Body of pancreas (tissue), 4 donors: ENCODE data around the gene RHCE.

Experiments
- CTCF ChIP-seq, 7 experiments: fragments of 450-650 bp in 4 of 7; fragments of 200-600 bp in 3 of 7; sonication (generic) in 3 of 7; IDR thresholded peaks; one replicate each; pipeline ENCODE4 v1.5.1; 2016 to 2019; ENCODE audit warnings: antibody characterized with exemption in 7 of 7
- POLR2A ChIP-seq, 3 donors: fragments of 450-650 bp; IDR thresholded peaks; one replicate each; pipeline ENCODE4 v1.6.1; 2016; ENCODE audit warnings: antibody characterized with exemption in 3 of 3, mild to moderate bottlenecking in 2 of 3

DNA sequence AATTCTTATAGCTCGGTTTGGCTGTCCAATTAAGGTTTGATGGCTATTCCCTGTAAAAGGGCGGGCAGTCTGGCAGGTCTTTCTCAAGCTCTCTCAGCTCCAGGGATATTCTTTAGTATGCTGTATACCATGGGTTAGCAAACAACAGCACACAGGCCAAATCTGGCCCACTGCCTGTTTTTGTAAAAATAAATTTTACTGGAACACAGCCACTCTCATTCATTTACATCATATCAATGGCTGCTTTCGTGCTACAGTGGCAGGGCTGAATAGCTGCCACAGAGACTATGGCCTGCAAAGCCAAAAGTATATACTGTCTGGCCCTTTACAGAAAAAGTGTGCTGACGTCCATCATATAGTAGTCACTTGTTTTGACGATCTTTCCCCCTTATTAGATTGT is 42.1 kb upstream of the RHCE start:
- TF ChIP-seq POLR2A (IDR thresholded peaks at IDR 0.05) (no peak), CTCF (IDR thresholded peaks at IDR 0.05) (no peak)
